Epithelial cell of prostate (primary cell): ENCODE measurements around the gene TMED6.
"Not testable (repeated sequence)": the region's sequence is repeated elsewhere in the genome, so short reads cannot be mapped to it uniquely, and the experiment has no call there.

Source experiments
- DNase-seq: peaks from one replicate; pipeline ENCODE4 v3.0.0-alpha.2; 2011; ENCODE audit warnings: low read depth, low spot score
- H3K27ac ChIP-seq: fragments of 450-650 bp; 2 replicates; pipeline ENCODE4 v1.5.1; 2017; ENCODE audit warnings: mild to moderate bottlenecking

TMED6 gene

GRCh38 chr16:69364088-69364487, 12.5 kb upstream of the TMED6 start:
- H3K27ac ChIP-seq: no peak overlapping the region
- no peak for DNase-seq

GRCh38 chr16:69363281-69363717, 11.7 kb upstream of the TMED6 start:
- no peak for DNase-seq
- no peak overlapping the region for H3K27ac ChIP-seq

GRCh38 chr16:69360070-69360469, 8.5 kb upstream of the TMED6 start:
- DNase-seq, H3K27ac ChIP-seq: not testable (repeated sequence)

GRCh38 chr16:69350536-69351133, 951 bp downstream of the TMED6 start:
- no peak for DNase-seq
- no peak overlapping the region for H3K27ac ChIP-seq

- DNase-seq: no peak
- no peak overlapping the region for H3K27ac ChIP-seq
Measured at GRCh38 chr16:69349536-69349935, 2.0 kb downstream of the TMED6 start.

GRCh38 chr16:69348222-69348621, 3.4 kb downstream of the TMED6 start:
- no peak for DNase-seq
- H3K27ac ChIP-seq: no peak overlapping the region

GRCh38 chr16:69346683-69347082, 4.9 kb downstream of the TMED6 start:
- H3K27ac ChIP-seq: no peak overlapping the region
- DNase-seq: no peak

- no peak overlapping the region for H3K27ac ChIP-seq
- DNase-seq: no peak
Measured at GRCh38 chr16:69345923-69346322, 5.7 kb downstream of the TMED6 start.

- no peak for DNase-seq
- no peak overlapping the region for H3K27ac ChIP-seq
Measured at GRCh38 chr16:69344171-69344570, 7.4 kb downstream of the TMED6 start.

GRCh38 chr16:69340095-69340644, 11.4 kb downstream of the TMED6 start:
- no peak for DNase-seq
- peak overlapping the region; percentile 88 for H3K27ac ChIP-seq

GRCh38 chr16:69339289-69340094, 12.1 kb downstream of the TMED6 start, which contains the start of the genes COG8 and NIP7:
TSS of gene COG8 (minus strand) at chr16:69339564. CDS start at chr16:69339552, 12 bp downstream.
TSS of gene NIP7 (plus strand) at chr16:69339772. CDS start at chr16:69339830, 58 bp downstream.
- H3K27ac ChIP-seq: peak within 1 kb of the TSS; percentile 88
- peak; percentile 89 for DNase-seq

GRCh38 chr16:69338557-69339288, 12.9 kb downstream of the TMED6 start:
- H3K27ac ChIP-seq: peak overlapping the region; percentile 88
- no peak for DNase-seq

- no peak overlapping the region for H3K27ac ChIP-seq
- DNase-seq: no peak
Measured at GRCh38 chr16:69334696-69335095, 16.9 kb downstream of the TMED6 start.

- peak within 1 kb of the TSS; percentile 85 for H3K27ac ChIP-seq
Measured at GRCh38 chr16:69330286-69331109, 21.1 kb downstream of the TMED6 start, which contains the start of gene PDF. TSS of gene PDF (minus strand) at chr16:69330588. CDS start at chr16:69330570, 18 bp downstream.

GRCh38 chr16:69329369-69330285, 22.0 kb downstream of the TMED6 start:
- DNase-seq: no peak
- peak overlapping the region; percentile 85 for H3K27ac ChIP-seq

More at GRCh38 chr16:69330286-69331109, 21.1 kb downstream of the TMED6 start, which contains the start of gene PDF:
- DNase-seq: peak; percentile 57

GRCh38 chr16:69328854-69329316, 22.7 kb downstream of the TMED6 start:
- H3K27ac ChIP-seq: peak overlapping the region; percentile 85
- DNase-seq: no peak

- no peak overlapping the region for H3K27ac ChIP-seq
- DNase-seq: no peak
Measured at GRCh38 chr16:69327585-69328310, 23.8 kb downstream of the TMED6 start.
